HL-60 (cell line): ENCODE results near the gene PPP1R8.
"Not testable (repeated sequence)": the region's sequence is repeated elsewhere in the genome, so short reads cannot be mapped to it uniquely, and the experiment has no call there.

Experiments
- DNase-seq, 2 experiments: peaks; one replicate each; pipeline ENCODE4 v3.0.0-alpha.2; 2010 to 2020; ENCODE audit warnings: low read depth in 1 of 2, low spot score in 1 of 2
- H3K27ac ChIP-seq: fragments of 250-450 bp; sonication (Bioruptor Pico); replicated peaks from 2 replicates; pipeline ENCODE4 v1.5.1; 2020; ENCODE audit warnings: mild to moderate bottlenecking, moderate library complexity
- H3K27me3 ChIP-seq: fragments of 250-450 bp; sonication (Bioruptor Pico); 2 replicates; pipeline ENCODE4 v1.5.1; 2021; ENCODE audit warnings: mild to moderate bottlenecking, moderate library complexity; ENCODE audit not compliant: insufficient read depth, poor library complexity, severe bottlenecking
- H3K4me3 ChIP-seq: replicated peaks from 2 replicates; pipeline ENCODE4 v1.5.1; 2011; ENCODE audit warnings: mild to moderate bottlenecking, control low read depth, low read length; ENCODE audit not compliant: insufficient read depth
- GABPA ChIP-seq: IDR thresholded peaks from 2 replicates; pipeline ENCODE4 v1.6.1; 2012; ENCODE audit warnings: low read depth
- POLR2AphosphoS5 ChIP-seq: IDR thresholded peaks from 2 replicates; pipeline ENCODE4 v1.6.1; 2012; ENCODE audit warnings: low read depth
- REST ChIP-seq: IDR thresholded peaks from 2 replicates; pipeline ENCODE4 v1.6.1; 2012; ENCODE audit warnings: low read depth; ENCODE audit not compliant: insufficient replicate concordance
- SPI1 ChIP-seq: IDR thresholded peaks from 2 replicates; pipeline ENCODE4 v1.6.1; 2012; ENCODE audit warnings: low read depth, mild to moderate bottlenecking, borderline replicate concordance
- TF ChIP-seq, protein P1 (sequence below): IDR thresholded peaks from one replicate; pipeline ENCODE4 v1.5.1; 2011; ENCODE audit warnings: low read length, control low read depth, inconsistent platforms; ENCODE audit not compliant: insufficient read depth

Gene PPP1R8

DNA sequence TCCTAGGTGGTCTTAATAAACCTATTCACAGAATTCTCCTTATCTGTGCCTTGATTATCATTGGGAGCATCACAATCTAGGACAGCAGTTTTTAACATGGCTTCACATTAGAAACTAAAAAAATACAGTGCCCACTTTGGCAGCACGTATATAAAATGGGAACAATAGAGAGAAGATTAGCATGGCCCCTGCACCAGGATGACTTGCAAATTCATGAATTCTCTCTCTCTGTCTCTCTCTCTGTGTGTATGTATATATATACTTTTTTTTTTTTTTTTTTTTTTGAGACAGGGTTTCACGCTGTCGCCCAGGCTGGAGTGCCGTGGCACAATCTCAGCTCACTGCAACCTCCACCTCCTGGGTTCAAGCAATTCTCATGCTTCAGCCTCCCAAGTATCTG, 6.2 kb upstream of the PPP1R8 start:
- no peaks in the 10 kb centered on the region for H3K27me3 ChIP-seq
- TF ChIP-seq SPI1 (no peak), POLR2AphosphoS5 (no peak), GABPA (no peak), REST (no peak)
- TF ChIP-seq, protein P1, sequence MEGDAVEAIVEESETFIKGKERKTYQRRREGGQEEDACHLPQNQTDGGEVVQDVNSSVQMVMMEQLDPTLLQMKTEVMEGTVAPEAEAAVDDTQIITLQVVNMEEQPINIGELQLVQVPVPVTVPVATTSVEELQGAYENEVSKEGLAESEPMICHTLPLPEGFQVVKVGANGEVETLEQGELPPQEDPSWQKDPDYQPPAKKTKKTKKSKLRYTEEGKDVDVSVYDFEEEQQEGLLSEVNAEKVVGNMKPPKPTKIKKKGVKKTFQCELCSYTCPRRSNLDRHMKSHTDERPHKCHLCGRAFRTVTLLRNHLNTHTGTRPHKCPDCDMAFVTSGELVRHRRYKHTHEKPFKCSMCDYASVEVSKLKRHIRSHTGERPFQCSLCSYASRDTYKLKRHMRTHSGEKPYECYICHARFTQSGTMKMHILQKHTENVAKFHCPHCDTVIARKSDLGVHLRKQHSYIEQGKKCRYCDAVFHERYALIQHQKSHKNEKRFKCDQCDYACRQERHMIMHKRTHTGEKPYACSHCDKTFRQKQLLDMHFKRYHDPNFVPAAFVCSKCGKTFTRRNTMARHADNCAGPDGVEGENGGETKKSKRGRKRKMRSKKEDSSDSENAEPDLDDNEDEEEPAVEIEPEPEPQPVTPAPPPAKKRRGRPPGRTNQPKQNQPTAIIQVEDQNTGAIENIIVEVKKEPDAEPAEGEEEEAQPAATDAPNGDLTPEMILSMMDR, result no peak
- DNase-seq, result no peak
- H3K4me3 ChIP-seq, result no peak overlapping the region
- H3K27ac ChIP-seq, result no peak overlapping the region

DNA sequence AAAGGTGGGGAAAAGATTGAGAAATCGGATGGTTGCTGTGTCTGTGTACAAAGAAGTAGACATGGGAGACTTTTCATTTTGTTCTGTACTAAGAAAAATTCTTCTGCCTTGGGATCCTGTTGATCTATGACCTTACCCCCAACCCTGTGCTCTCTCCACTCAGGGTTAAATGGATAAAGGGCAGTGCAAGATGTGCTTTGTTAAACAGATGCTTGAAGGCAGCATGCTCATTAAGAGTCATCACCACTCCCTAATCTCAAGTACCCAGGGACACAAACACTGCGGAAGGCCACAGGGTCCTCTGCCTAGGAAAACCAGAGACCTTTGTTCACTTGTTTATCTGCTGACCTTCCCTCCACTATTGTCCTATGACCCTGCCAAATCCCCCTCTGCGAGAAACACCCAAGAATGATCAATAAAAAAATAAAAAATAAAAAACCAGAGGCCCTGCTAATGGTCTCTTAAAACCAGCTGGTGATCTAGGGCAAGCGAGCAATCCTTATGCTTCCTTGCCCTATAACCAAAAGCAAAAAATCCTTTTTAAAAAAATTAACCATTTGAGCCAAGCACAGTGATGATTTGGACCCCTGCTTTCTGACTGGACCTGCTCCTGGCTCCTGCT, 1.1 kb upstream of the PPP1R8 start:
- H3K27ac ChIP-seq, result peak overlapping the region; percentile 94
- H3K4me3 ChIP-seq, DNase-seq, H3K27me3 ChIP-seq: not testable (repeated sequence)

DNA sequence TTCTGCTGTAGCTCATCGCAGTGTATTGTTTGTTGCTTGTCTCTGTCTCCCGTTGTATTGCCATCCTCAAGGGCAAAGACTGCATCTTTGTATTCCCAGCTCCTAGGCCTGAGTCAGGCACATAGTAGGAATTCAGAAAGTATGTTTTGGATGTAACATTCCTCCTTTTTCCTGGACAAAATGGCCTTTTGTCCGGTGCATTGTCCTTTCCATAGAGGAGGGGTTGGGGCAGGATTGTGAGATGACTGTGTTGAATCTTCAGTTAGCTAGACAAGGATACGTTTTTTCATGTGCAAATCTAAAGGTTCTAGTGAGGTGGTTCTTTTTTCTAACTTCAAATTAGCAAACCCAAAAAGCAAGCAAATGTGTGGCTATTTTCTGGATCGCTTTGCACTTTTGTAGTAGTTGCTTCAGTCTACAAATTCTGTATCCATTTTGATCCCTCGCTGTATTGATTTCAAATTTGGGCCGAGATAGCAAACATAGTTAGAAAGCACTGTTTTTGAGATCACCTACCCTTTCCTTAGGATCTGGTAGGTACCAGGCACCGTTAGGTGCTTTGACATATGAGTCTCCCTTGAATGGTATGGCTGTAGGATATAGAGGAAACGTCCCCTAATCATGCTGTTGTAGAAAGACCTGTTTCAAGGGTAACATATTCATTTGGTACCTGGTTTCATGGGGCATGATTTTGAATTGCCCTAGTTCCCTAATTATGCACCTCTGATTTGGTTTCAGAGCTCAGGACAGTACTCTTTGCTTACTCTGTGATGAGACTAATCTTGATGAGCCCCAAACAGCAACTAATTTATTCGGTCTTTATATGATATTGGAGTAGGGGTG, 1.2 kb downstream of the PPP1R8 start:
- H3K4me3 ChIP-seq, result peak overlapping the region; percentile 96
- no peaks in the 10 kb centered on the region for H3K27me3 ChIP-seq
- H3K27ac ChIP-seq, result peak overlapping the region; percentile 94
- TF ChIP-seq POLR2AphosphoS5 (no peak), REST (no peak), SPI1 (no peak), GABPA (no peak)
- TF ChIP-seq, protein P1, result no peak
- DNase-seq, result no peak

DNA sequence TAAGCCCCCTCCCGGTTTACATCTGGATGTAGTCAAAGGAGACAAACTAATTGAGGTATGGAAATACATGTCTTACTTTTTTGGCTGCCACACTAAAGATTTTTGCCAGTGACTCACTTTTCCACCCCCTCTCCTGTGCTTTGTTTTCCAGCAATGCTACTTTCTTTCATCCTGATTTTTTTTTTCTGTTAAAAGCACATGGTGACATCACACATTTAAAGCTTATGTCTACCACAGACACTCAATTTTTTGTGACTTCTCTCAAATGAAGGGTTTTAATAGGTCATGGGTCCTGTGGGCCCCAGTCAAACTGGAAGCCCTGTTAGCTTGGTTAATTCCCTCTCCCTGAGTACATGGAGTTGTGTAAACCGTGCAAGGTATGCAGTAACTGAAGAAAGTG, 2.2 kb downstream of the PPP1R8 start:
- DNase-seq, result no peak
- Histone ChIP-seq H3K4me3 (no peak overlapping the region), H3K27me3 (no peaks in the 10 kb centered on the region), H3K27ac (no peak overlapping the region)
- TF ChIP-seq REST (no peak), GABPA (no peak)
